GM12874 (cell line): ENCODE results near the gene CCDC142.
A peak's percentile ranks its signal among the peaks of the same experiment; 100 is the strongest.

ENCODE experiments used
- CTCF ChIP-seq: IDR thresholded peaks from 2 replicates; pipeline ENCODE4 v1.5.1; 2011; ENCODE audit warnings: low read depth, mild to moderate bottlenecking, control low read depth, low read length, moderate library complexity; ENCODE audit not compliant: insufficient read depth

The CCDC142 gene

GRCh38 chr2:74503506-74504475 lies 21.0 kb upstream of the CCDC142 start:
- no peak for TF ChIP-seq CTCF

GRCh38 chr2:74502720-74503505 lies 20.1 kb upstream of the CCDC142 start:
- TF ChIP-seq CTCF: peak; percentile 70

GRCh38 chr2:74502147-74502719 lies 19.4 kb upstream of the CCDC142 start:
- TF ChIP-seq CTCF: no peak

GRCh38 chr2:74501335-74502071 lies 18.7 kb upstream of the CCDC142 start:
- TF ChIP-seq CTCF: no peak

GRCh38 chr2:74500578-74500946 lies 17.8 kb upstream of the CCDC142 start:
- TF ChIP-seq CTCF: no peak

GRCh38 chr2:74499940-74500577 lies 17.3 kb upstream of the CCDC142 start:
- no peak for TF ChIP-seq CTCF
